H9 (cell line): ENCODE measurements around the gene SATB2. TPM values are rescaled to one million over a fixed set of nuclear protein-coding genes. Genes with fewer than 3 reads are reported as not detected.

ENCODE experiments used
- DNase-seq: peaks from one replicate; pipeline ENCODE4 v3.0.0-alpha.2; 2017
- H2AFZ ChIP-seq: one replicate; pipeline ENCODE4 v1.6.1; 2013; ENCODE audit warnings: mild to moderate bottlenecking, low read length, control low read depth, moderate library complexity
- H2AK5ac ChIP-seq: 2 replicates; pipeline ENCODE4 v1.6.1; 2013; ENCODE audit warnings: low read length, control low read depth, mixed read lengths; ENCODE audit not compliant: insufficient read length
- H2BK120ac ChIP-seq: one replicate; pipeline ENCODE4 v1.6.1; 2013; ENCODE audit warnings: low read depth, mild to moderate bottlenecking, low read length, control low read depth, inconsistent platforms; ENCODE audit not compliant: poor library complexity, severe bottlenecking
- H2BK12ac ChIP-seq: 2 replicates; pipeline ENCODE4 v1.6.1; 2013; ENCODE audit warnings: low read length, control low read depth, mixed read lengths, low read depth; ENCODE audit not compliant: insufficient read length
- H2BK15ac ChIP-seq: 2 replicates; pipeline ENCODE4 v1.6.1; 2013; ENCODE audit warnings: low read depth, low read length, control low read depth
- H2BK20ac ChIP-seq: one replicate; pipeline ENCODE4 v1.6.1; 2013; ENCODE audit warnings: low read depth, mild to moderate bottlenecking, low read length, control low read depth, inconsistent platforms; ENCODE audit not compliant: poor library complexity, severe bottlenecking
- H2BK5ac ChIP-seq: 2 replicates; pipeline ENCODE4 v1.6.1; 2013; ENCODE audit warnings: low read length, control low read depth, mixed read lengths; ENCODE audit not compliant: insufficient read length
- H3K14ac ChIP-seq: 2 replicates; pipeline ENCODE4 v1.6.1; 2013; ENCODE audit warnings: low read length, control low read depth; ENCODE audit not compliant: insufficient read depth
- H3K18ac ChIP-seq: 2 replicates; pipeline ENCODE4 v1.6.1; 2013; ENCODE audit warnings: low read depth, mild to moderate bottlenecking, mixed read lengths, low read length, control low read depth; ENCODE audit not compliant: insufficient read length
- H3K23ac ChIP-seq: 2 replicates; pipeline ENCODE4 v1.6.1; 2013; ENCODE audit warnings: low read length, control low read depth, mixed read lengths, low read depth; ENCODE audit not compliant: insufficient read length
- H3K23me2 ChIP-seq: 2 replicates; pipeline ENCODE4 v1.6.1; 2013; ENCODE audit warnings: low read depth, mild to moderate bottlenecking, mixed read lengths, low read length, control low read depth; ENCODE audit not compliant: insufficient read length, poor library complexity, severe bottlenecking
- H3K27ac ChIP-seq: 2 replicates; pipeline ENCODE4 v1.5.1; 2013; ENCODE audit warnings: low read length, control low read depth, mixed read lengths, low read depth; ENCODE audit not compliant: insufficient read length
- H3K27me3 ChIP-seq: 2 replicates; pipeline ENCODE4 v1.6.1; 2013; ENCODE audit warnings: low read length, control low read depth, inconsistent platforms; ENCODE audit not compliant: insufficient read depth
- H3K4ac ChIP-seq: 2 replicates; pipeline ENCODE4 v1.6.1; 2013; ENCODE audit warnings: low read depth, mild to moderate bottlenecking, control low read depth, inconsistent platforms, low read length, moderate library complexity
- H3K4me1 ChIP-seq: 2 replicates; pipeline ENCODE4 v1.6.1; 2013; ENCODE audit warnings: low read length, control low read depth, inconsistent platforms; ENCODE audit not compliant: insufficient read depth
- H3K4me2 ChIP-seq: 2 replicates; pipeline ENCODE4 v1.6.1; 2013; ENCODE audit warnings: low read length, control low read depth, mixed read lengths; ENCODE audit not compliant: insufficient read length, insufficient read depth
- H3K56ac ChIP-seq: 2 replicates; pipeline ENCODE4 v1.6.1; 2013; ENCODE audit warnings: low read depth, mild to moderate bottlenecking, mixed read lengths, low read length, control low read depth; ENCODE audit not compliant: insufficient read length
- H3K79me1 ChIP-seq: 2 replicates; pipeline ENCODE4 v1.6.1; 2013; ENCODE audit warnings: low read depth, mild to moderate bottlenecking, moderate library complexity, low read length, control low read depth, inconsistent platforms; ENCODE audit not compliant: insufficient read depth, poor library complexity, severe bottlenecking
- H3K79me2 ChIP-seq: 2 replicates; pipeline ENCODE4 v1.6.1; 2013; ENCODE audit warnings: low read length, control low read depth, inconsistent platforms; ENCODE audit not compliant: insufficient read depth
- H3K9ac ChIP-seq: 2 replicates; pipeline ENCODE4 v1.6.1; 2013; ENCODE audit warnings: low read length, control low read depth, mixed read lengths; ENCODE audit not compliant: insufficient read length; ENCODE audit errors: extremely low read depth
- H3K9me3 ChIP-seq: one replicate; pipeline ENCODE4 v1.6.1; 2013; ENCODE audit warnings: low read depth, low read length, inconsistent platforms; ENCODE audit not compliant: control insufficient read depth
- H3T11ph ChIP-seq: one replicate; pipeline ENCODE4 v1.6.1; 2013; ENCODE audit warnings: mild to moderate bottlenecking, low read length, control low read depth, inconsistent platforms
- H4K20me1 ChIP-seq: one replicate; pipeline ENCODE4 v1.6.1; 2013; ENCODE audit not compliant: control insufficient read depth, insufficient read length, insufficient read depth
- H4K5ac ChIP-seq: 2 replicates; pipeline ENCODE4 v1.6.1; 2013; ENCODE audit warnings: low read depth, mild to moderate bottlenecking, mixed read lengths, low read length, control low read depth; ENCODE audit not compliant: insufficient read length
- H4K8ac ChIP-seq: replicated peaks from 2 replicates; pipeline ENCODE4 v1.6.1; 2013; ENCODE audit warnings: low read length, control low read depth, mixed read lengths, low read depth; ENCODE audit not compliant: insufficient read length
- H4K91ac ChIP-seq: 2 replicates; pipeline ENCODE4 v1.6.1; 2013; ENCODE audit warnings: low read depth, mild to moderate bottlenecking, moderate library complexity, mixed read lengths, low read length, control low read depth; ENCODE audit not compliant: insufficient read length
- H3K27ac Mint-ChIP-seq, 3 experiments: 2 replicates in 2 of 3; 3 replicates in 1 of 3; pipeline ENCODE4 v1.8.0; 2020 to 2021; ENCODE audit warnings: mixed read lengths in 3 of 3, mild to moderate bottlenecking in 1 of 3, moderate library complexity in 1 of 3
- H3K27me3 Mint-ChIP-seq: 2 replicates; pipeline ENCODE4 v1.8.0; 2021; ENCODE audit warnings: low read depth, mild to moderate bottlenecking, moderate library complexity, mixed read lengths
- H3K36me3 Mint-ChIP-seq, 3 experiments: 2 replicates in 2 of 3; 3 replicates in 1 of 3; pipeline ENCODE4 v1.8.0; 2020 to 2021; ENCODE audit warnings: low read depth in 3 of 3, mixed read lengths in 3 of 3; ENCODE audit not compliant: insufficient read depth in 1 of 3
- H3K4me1 Mint-ChIP-seq, 2 experiments: 2 replicates each; pipeline ENCODE4 v1.8.0; 2020; ENCODE audit warnings: mixed read lengths in 2 of 2
- H3K4me3 Mint-ChIP-seq, 2 experiments: 2 replicates in 1 of 2; 3 replicates in 1 of 2; pipeline ENCODE4 v1.8.0; 2020 to 2021; ENCODE audit warnings: mild to moderate bottlenecking in 2 of 2, mixed read lengths in 2 of 2, moderate library complexity in 1 of 2
- H3K9me3 Mint-ChIP-seq, 2 experiments: 2 replicates in 1 of 2; 3 replicates in 1 of 2; pipeline ENCODE4 v1.8.0; 2020; ENCODE audit warnings: mild to moderate bottlenecking in 2 of 2, mixed read lengths in 2 of 2, moderate library complexity in 1 of 2
- CTCF ChIP-seq: fragments of 200-600 bp; sonication (generic); conservative IDR thresholded peaks from 3 replicates; pipeline ENCODE4 v1.8.0; 2021; ENCODE audit warnings: antibody characterized with exemption, mild to moderate bottlenecking
- WGBS: extraction: QIAGEN DNeasy Blood & Tissue Kit; methylation state at CpG from one replicate; pipeline ENCODE4 v1.1.7; 2013; ENCODE audit warnings: missing lambda C conversion rate, low lambda C conversion rate, mixed read lengths; ENCODE audit not compliant: insufficient read length; ENCODE audit errors: extremely low coverage; 5-methylcytosine and 5-hydroxymethylcytosine counted together
- total RNA-seq: library from RNA; stranded (reverse); gene quantifications from 2 replicates; pipeline ENCODE4 v1.2.1, GENCODE V29; 2021

The SATB2 gene
- total RNA-seq, 1 experiment from 2014 or later: 23.8 TPM

DNA sequence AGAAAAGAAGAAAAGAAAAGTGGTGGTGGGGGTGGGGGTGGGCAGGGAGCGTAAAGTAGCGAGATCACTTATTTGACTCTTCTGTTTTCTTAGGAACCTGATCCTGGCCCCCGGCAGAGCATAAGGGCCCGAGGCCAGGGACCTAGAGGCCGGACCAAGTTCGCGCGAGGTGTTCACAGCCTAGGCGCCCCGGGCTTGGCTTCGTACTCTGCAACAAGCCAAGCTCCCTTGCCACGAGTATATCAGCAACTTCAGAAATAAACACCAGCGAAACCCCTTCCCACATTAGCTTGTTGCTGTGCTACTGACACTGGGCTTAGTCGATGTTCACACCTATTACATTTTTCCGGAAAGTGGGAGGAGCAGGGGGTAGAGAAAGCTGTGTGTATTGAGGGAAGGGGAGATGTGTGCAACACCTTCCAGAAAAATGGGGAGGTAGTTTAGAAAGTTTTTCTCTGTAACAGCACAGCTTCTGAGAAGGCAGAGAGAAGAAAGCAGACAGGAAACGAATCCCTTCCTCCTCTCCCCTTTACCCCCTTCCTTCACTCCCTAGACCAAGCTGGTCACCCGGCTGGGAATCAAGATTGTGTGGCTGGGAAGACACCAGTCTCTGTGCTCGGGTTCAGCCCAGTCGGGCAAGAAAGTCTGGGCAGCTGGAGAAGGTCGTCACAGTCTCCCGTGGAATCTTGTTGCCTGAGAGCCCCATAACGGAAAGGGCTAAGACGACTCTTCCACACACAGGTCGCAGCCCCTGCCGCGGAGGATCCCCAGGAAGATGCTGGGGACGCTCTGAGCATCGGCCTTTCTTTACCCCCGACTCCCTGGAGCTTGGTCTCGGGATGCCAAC is 12.0 kb upstream of the SATB2 start:
- no peak overlapping the region for H3K27ac ChIP-seq
- no peaks in the 10 kb centered on the region for H3K79me1 ChIP-seq
- no peak overlapping the region for H3K14ac ChIP-seq
- Mint-ChIP-seq H3K4me1 (peaks cover 49 to 50% of the 10 kb centered on the region in 2 experiments), H3K27ac (no peak overlapping the region), H3K27me3 (peaks cover 95% of the 10 kb centered on the region), H3K9me3 (peaks cover 0 to 2% of the 10 kb centered on the region in 2 experiments; a peak in 1 of 5 replicates), H3K4me3 (peak overlapping the region; percentile 61 to 82), H3K36me3 (no peaks in the 10 kb centered on the region; a peak in 1 of 7 replicates)
- peak overlapping the region; percentile 48 for H3K4me2 ChIP-seq
- no CpG with 5 or more reads among the region's 30 CpGs for WGBS
- no peak overlapping the region for H4K5ac ChIP-seq
- no peak overlapping the region for H2BK120ac ChIP-seq
- no peak overlapping the region for H3K23ac ChIP-seq
- H2AK5ac ChIP-seq: no peak overlapping the region
- no peak overlapping the region for H3K4ac ChIP-seq
- H3K23me2 ChIP-seq: peaks cover 30% of the 10 kb centered on the region
- no peak overlapping the region for H2BK15ac ChIP-seq
- no peaks in the 10 kb centered on the region for H4K20me1 ChIP-seq
- H3K9ac ChIP-seq: no peak overlapping the region
- no peaks in the 10 kb centered on the region for H3K9me3 ChIP-seq
- no peak overlapping the region for H2BK5ac ChIP-seq
- no peak overlapping the region for H3K56ac ChIP-seq
- TF ChIP-seq CTCF: 0 out of 3 replicates have a peak, but pooled peaks have one; percentile 3
- H3K4me1 ChIP-seq: peaks cover 4% of the 10 kb centered on the region; the same call in 1 of the 2 replicates
- no peak overlapping the region for H2BK20ac ChIP-seq
- H2BK12ac ChIP-seq: no peak overlapping the region
- no peak overlapping the region for H4K8ac ChIP-seq
- peak; percentile 36 for DNase-seq
- peaks cover 57% of the 10 kb centered on the region for H3K27me3 ChIP-seq
- no peak overlapping the region for H3T11ph ChIP-seq
- H3K79me2 ChIP-seq: no peaks in the 10 kb centered on the region
- no peak overlapping the region for H4K91ac ChIP-seq
- no peak overlapping the region for H3K18ac ChIP-seq
- no peak overlapping the region for H2AFZ ChIP-seq
